Ishikawa (cell line): ENCODE results near the gene EYS.
A peak's percentile ranks its signal among the peaks of the same experiment; 100 is the strongest.

Experiments
- CEBPB ChIP-seq: IDR thresholded peaks from 2 replicates; pipeline ENCODE4 v1.6.1; 2012
- CREB1 ChIP-seq: IDR thresholded peaks from 2 replicates; pipeline ENCODE4 v1.6.1; 2012; ENCODE audit warnings: low read depth
- EGR1 ChIP-seq: IDR thresholded peaks from 2 replicates; pipeline ENCODE4 v1.6.1; 2012
- EP300 ChIP-seq: IDR thresholded peaks from 2 replicates; pipeline ENCODE4 v1.6.1; 2012; ENCODE audit warnings: borderline replicate concordance
- FOXM1 ChIP-seq: IDR thresholded peaks from 2 replicates; pipeline ENCODE4 v1.6.1; 2012; ENCODE audit warnings: low read depth, borderline replicate concordance
- MAX ChIP-seq: IDR thresholded peaks from 2 replicates; pipeline ENCODE4 v1.6.1; 2012
- NFIC ChIP-seq: IDR thresholded peaks from 2 replicates; pipeline ENCODE4 v1.6.1; 2012
- RAD21 ChIP-seq: IDR thresholded peaks from 2 replicates; pipeline ENCODE4 v1.6.1; 2012; ENCODE audit warnings: low read depth
- TAF1 ChIP-seq: IDR thresholded peaks from 2 replicates; pipeline ENCODE4 v1.6.1; 2012; ENCODE audit warnings: low read depth, mild to moderate bottlenecking
- TCF12 ChIP-seq: IDR thresholded peaks from 2 replicates; pipeline ENCODE4 v1.6.1; 2012; ENCODE audit warnings: low read depth
- TEAD4 ChIP-seq: IDR thresholded peaks from 2 replicates; pipeline ENCODE4 v1.6.1; 2012
- USF1 ChIP-seq: IDR thresholded peaks from 2 replicates; pipeline ENCODE4 v1.6.1; 2012
- YY1 ChIP-seq: IDR thresholded peaks from 2 replicates; pipeline ENCODE4 v1.6.1; 2012; ENCODE audit warnings: low read depth
- ZBTB7A ChIP-seq: IDR thresholded peaks from 2 replicates; pipeline ENCODE4 v1.6.1; 2012; ENCODE audit warnings: low read depth
- TF ChIP-seq, protein P1 (sequence below): IDR thresholded peaks from 2 replicates; pipeline ENCODE4 v1.6.1; 2012; ENCODE audit warnings: low read depth, mild to moderate bottlenecking

Gene EYS

GRCh38 chr6:65350530-65350929 lies 356.5 kb downstream of the EYS start:
- TF ChIP-seq EP300, result no peak
- no peak for TF ChIP-seq TCF12
- no peak for TF ChIP-seq CREB1
- TF ChIP-seq CEBPB, result no peak
- TF ChIP-seq MAX, result no peak
- TF ChIP-seq, protein P1, sequence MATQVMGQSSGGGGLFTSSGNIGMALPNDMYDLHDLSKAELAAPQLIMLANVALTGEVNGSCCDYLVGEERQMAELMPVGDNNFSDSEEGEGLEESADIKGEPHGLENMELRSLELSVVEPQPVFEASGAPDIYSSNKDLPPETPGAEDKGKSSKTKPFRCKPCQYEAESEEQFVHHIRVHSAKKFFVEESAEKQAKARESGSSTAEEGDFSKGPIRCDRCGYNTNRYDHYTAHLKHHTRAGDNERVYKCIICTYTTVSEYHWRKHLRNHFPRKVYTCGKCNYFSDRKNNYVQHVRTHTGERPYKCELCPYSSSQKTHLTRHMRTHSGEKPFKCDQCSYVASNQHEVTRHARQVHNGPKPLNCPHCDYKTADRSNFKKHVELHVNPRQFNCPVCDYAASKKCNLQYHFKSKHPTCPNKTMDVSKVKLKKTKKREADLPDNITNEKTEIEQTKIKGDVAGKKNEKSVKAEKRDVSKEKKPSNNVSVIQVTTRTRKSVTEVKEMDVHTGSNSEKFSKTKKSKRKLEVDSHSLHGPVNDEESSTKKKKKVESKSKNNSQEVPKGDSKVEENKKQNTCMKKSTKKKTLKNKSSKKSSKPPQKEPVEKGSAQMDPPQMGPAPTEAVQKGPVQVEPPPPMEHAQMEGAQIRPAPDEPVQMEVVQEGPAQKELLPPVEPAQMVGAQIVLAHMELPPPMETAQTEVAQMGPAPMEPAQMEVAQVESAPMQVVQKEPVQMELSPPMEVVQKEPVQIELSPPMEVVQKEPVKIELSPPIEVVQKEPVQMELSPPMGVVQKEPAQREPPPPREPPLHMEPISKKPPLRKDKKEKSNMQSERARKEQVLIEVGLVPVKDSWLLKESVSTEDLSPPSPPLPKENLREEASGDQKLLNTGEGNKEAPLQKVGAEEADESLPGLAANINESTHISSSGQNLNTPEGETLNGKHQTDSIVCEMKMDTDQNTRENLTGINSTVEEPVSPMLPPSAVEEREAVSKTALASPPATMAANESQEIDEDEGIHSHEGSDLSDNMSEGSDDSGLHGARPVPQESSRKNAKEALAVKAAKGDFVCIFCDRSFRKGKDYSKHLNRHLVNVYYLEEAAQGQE, result no peak
- TF ChIP-seq NFIC, result no peak
- no peak for TF ChIP-seq RAD21
- no peak for TF ChIP-seq ZBTB7A
- TF ChIP-seq TAF1, result no peak
- TF ChIP-seq USF1, result no peak
- TF ChIP-seq FOXM1, result no peak

- TF ChIP-seq USF1 (no peak), FOXM1 (no peak), YY1 (no peak), EP300 (no peak), CREB1 (no peak), ZBTB7A (no peak), MAX (no peak), NFIC (no peak), EGR1 (no peak), CEBPB (no peak), TEAD4 (no peak), TAF1 (no peak), RAD21 (no peak), TCF12 (no peak)
- TF ChIP-seq, protein P1, result no peak
Observed at GRCh38 chr6:65299236-65299635, 407.8 kb downstream of the EYS start.

DNA sequence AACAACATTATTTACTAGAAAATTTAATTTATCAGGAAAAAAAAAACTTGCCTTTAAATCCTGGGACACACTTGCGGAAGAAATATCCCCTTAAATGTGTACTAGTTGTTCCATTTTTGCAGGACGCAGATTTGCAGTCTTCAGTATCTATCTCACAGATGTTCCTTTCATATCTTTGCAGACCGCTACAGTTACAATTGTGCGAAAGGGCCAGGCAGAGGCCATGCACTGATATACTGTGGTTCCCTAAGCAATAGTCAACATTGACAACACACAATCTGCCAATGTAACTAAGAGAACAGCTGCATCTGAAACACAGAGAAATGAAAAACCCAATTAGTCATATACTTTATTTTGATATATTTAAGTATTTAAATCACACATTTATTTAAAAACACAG lies 411.2 kb downstream of the EYS start:
- no peak for TF ChIP-seq NFIC
- TF ChIP-seq YY1, result no peak
- no peak for TF ChIP-seq EP300
- TF ChIP-seq, protein P1, result no peak
- TF ChIP-seq TCF12, result no peak
- TF ChIP-seq USF1, result no peak
- no peak for TF ChIP-seq ZBTB7A
- no peak for TF ChIP-seq RAD21
- TF ChIP-seq CEBPB, result no peak
- TF ChIP-seq MAX, result no peak
- no peak for TF ChIP-seq FOXM1
- no peak for TF ChIP-seq CREB1
- no peak for TF ChIP-seq TEAD4
- no peak for TF ChIP-seq TAF1
- TF ChIP-seq EGR1, result no peak

- TF ChIP-seq TEAD4 (0 out of 2 replicates have a peak, but pooled peaks have one; percentile 14), CREB1 (no peak)
Observed at GRCh38 chr6:65289491-65289890, 417.5 kb downstream of the EYS start.
